ENCODE results near the gene GINM1.

Gene GINM1

DNA sequence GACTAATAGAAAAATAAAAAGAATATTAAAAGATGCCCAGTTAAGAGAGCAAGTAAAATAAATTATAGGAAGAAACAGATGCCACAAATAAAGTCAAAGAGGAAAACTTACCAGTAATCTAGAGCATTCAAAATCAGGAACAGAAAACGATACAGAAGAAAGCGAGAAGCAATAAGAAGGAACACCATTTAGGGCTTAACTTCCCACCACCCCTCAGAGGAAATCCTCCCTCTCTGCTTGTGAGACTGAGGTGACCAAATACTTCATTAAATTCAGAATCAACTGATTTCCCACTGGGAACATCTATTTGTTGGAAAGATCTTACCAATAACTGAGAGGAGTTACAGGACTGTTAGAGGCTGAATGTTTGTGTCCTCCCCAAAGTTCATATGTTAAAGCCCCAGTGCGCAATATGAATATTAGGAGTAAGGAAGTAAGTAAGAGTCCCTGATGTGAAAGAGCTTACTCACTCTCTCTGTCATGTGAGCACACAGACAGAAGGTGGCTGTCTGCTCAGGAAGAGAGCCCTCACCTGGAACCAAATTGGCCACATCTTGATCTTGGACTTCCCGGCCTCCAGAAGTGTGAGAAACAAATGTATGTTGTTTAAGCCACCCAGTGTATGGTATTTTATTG is 62.8 kb downstream of the GINM1 start:
- TF ChIP-seq CTCF (IDR thresholded peaks at IDR 0.05; ENCODE audit: unreplicated experiment in 3 of 3) = no peak
- Mint-ChIP-seq H3K36me3 (ENCODE audit: low read depth) (peaks cover 30% of the 10 kb centered on the region), H3K27ac (no peak overlapping the region), H3K4me3 (no peak overlapping the region), H3K9me3 (no peaks in the 10 kb centered on the region), H3K4me1 (no peaks in the 10 kb centered on the region), H3K27me3 (ENCODE audit: low read depth) (no peaks in the 10 kb centered on the region)

DNA sequence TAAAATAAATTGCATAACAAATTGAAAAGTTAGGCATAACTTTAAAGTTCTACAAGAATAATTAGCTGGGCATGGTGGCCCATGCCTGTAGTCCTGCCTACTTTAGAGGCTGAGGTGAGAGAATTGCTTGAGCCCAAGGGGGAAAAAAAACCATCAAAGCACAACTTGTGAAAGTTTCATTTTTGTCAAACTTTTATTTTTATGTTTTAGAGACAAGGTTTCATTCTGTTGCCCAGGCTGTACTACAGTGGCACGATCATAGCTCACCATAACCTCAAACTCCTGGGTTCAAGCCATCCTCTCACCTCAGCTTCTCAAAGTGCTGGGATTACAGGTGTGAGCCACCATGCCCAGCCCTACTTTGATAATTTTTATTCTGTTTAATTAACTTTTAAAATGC is 68.1 kb downstream of the GINM1 start:
- TF ChIP-seq CTCF (IDR thresholded peaks at IDR 0.05; ENCODE audit: unreplicated experiment in 3 of 3) = no peak
- Mint-ChIP-seq H3K36me3 (ENCODE audit: low read depth) (peaks cover 22% of the 10 kb centered on the region), H3K4me3 (no peak overlapping the region), H3K27me3 (ENCODE audit: low read depth) (no peaks in the 10 kb centered on the region), H3K4me1 (no peaks in the 10 kb centered on the region), H3K27ac (no peak overlapping the region), H3K9me3 (no peaks in the 10 kb centered on the region)

- no peak overlapping the region for H3K27ac Mint-ChIP-seq
- TF ChIP-seq CTCF (IDR thresholded peaks at IDR 0.05; ENCODE audit: unreplicated experiment in 3 of 3) = no peak
- H3K9me3 Mint-ChIP-seq = no peaks in the 10 kb centered on the region
- H3K4me3 Mint-ChIP-seq = no peak overlapping the region
- no peaks in the 10 kb centered on the region for H3K27me3 Mint-ChIP-seq (ENCODE audit: low read depth)
- H3K4me1 Mint-ChIP-seq = no peaks in the 10 kb centered on the region
- peaks cover 20% of the 10 kb centered on the region for H3K36me3 Mint-ChIP-seq (ENCODE audit: low read depth)
Measured at GRCh38 chr6:149636124-149636523, 69.9 kb downstream of the GINM1 start.
